IMR-90 (cell line): ENCODE results near the gene ZNF396. TPM values are rescaled to one million over a fixed set of nuclear protein-coding genes. Genes with fewer than 3 reads are reported as not detected.

Source experiments
- ATAC-seq: fragments of 200-7000 bp; cut with Tn5 transposase; 2 replicates; pipeline ENCODE4 v1.9.1; 2020; ENCODE audit warnings: low read depth, mild to moderate bottlenecking, moderate library complexity
- BruUV-seq: library from RNA; stranded (reverse); fragments of 400-500 nt; replicated peaks from 2 replicates; lab custom pipeline; 2021; lab: Mats Ljungman, UMichigan
- CTCF ChIA-PET: fragments of 300-600 bp; formaldehyde crosslinking; extraction: SDS; loops from one replicate; lab custom pipeline; 2021; ENCODE audit warnings: antibody characterized with exemption; lab: Yijun Ruan, JAX
- POLR2A ChIA-PET: fragments of 300-600 bp; sonication (Branson Sonifier 250); formaldehyde crosslinking; loops from one replicate; lab custom pipeline; 2022; ENCODE audit warnings: antibody characterized with exemption; ENCODE audit not compliant: unreplicated experiment; lab: Charles Lee
- DNase-seq: peaks from one replicate; pipeline ENCODE4 v3.0.0; 2013
- H2AFZ ChIP-seq: replicated peaks from 2 replicates; pipeline ENCODE3; 2013; ENCODE audit warnings: low read length, mild to moderate bottlenecking; ENCODE audit not compliant: poor library complexity
- H2AK5ac ChIP-seq: 2 replicates; pipeline ENCODE4 v1.6.1; 2013; ENCODE audit warnings: low read depth, low read length, inconsistent platforms
- H2AK9ac ChIP-seq: replicated peaks from 2 replicates; pipeline ENCODE3; 2013; ENCODE audit warnings: mild to moderate bottlenecking, low read depth, low read length, moderate library complexity; ENCODE audit not compliant: poor library complexity
- H2BK120ac ChIP-seq: 2 replicates; pipeline ENCODE4 v1.6.1; 2013; ENCODE audit warnings: low read depth, low read length, inconsistent platforms
- H2BK15ac ChIP-seq: 3 replicates; pipeline ENCODE4 v1.6.1; 2013; ENCODE audit warnings: low read depth, low read length, inconsistent platforms
- H2BK20ac ChIP-seq: 2 replicates; pipeline ENCODE4 v1.6.1; 2013; ENCODE audit warnings: low read depth, mild to moderate bottlenecking, inconsistent platforms, low read length, moderate library complexity
- H2BK5ac ChIP-seq: 2 replicates; pipeline ENCODE4 v1.6.1; 2013; ENCODE audit warnings: mild to moderate bottlenecking, low read depth, low read length, inconsistent platforms; ENCODE audit not compliant: poor library complexity, severe bottlenecking
- H3K14ac ChIP-seq: replicated peaks from 2 replicates; pipeline ENCODE4 v1.6.1; 2013; ENCODE audit warnings: low read depth, low read length, inconsistent platforms
- H3K18ac ChIP-seq: 2 replicates; pipeline ENCODE4 v1.6.1; 2013; ENCODE audit warnings: low read depth, low read length, control low read depth
- H3K23ac ChIP-seq: 2 replicates; pipeline ENCODE4 v1.6.1; 2013; ENCODE audit warnings: low read depth, low read length, inconsistent platforms
- H3K27ac ChIP-seq: 2 replicates; pipeline ENCODE4 v1.5.1; 2013; ENCODE audit warnings: mild to moderate bottlenecking, control low read depth, low read length; ENCODE audit not compliant: insufficient read depth
- H3K27me3 ChIP-seq: 2 replicates; pipeline ENCODE4 v1.6.1; 2013; ENCODE audit warnings: low read length; ENCODE audit not compliant: control insufficient read depth, insufficient read depth
- H3K36me3 ChIP-seq: 2 replicates; pipeline ENCODE4 v1.6.1; 2013; ENCODE audit warnings: low read length, mixed read lengths; ENCODE audit not compliant: control insufficient read depth, insufficient read depth
- H3K4ac ChIP-seq: 2 replicates; pipeline ENCODE4 v1.6.1; 2013; ENCODE audit warnings: low read depth, low read length, inconsistent platforms
- H3K4me1 ChIP-seq: 2 replicates; pipeline ENCODE4 v1.6.1; 2013; ENCODE audit warnings: low read length, mixed read lengths; ENCODE audit not compliant: control insufficient read depth, insufficient read depth
- H3K4me2 ChIP-seq: 2 replicates; pipeline ENCODE4 v1.6.1; 2013; ENCODE audit warnings: low read depth, mild to moderate bottlenecking, control low read depth, low read length, moderate library complexity
- H3K4me3 ChIP-seq: 2 replicates; pipeline ENCODE4 v1.5.1; 2013; ENCODE audit warnings: low read depth, mild to moderate bottlenecking, control low read depth, low read length, moderate library complexity; ENCODE audit not compliant: insufficient read depth
- H3K56ac ChIP-seq: 2 replicates; pipeline ENCODE4 v1.6.1; 2013; ENCODE audit warnings: low read length, inconsistent platforms; ENCODE audit not compliant: insufficient read depth; ENCODE audit errors: extremely low read depth
- H3K79me1 ChIP-seq, 2 experiments: 2 replicates each; pipeline ENCODE4 v1.6.1; 2013; ENCODE audit warnings: low read length in 2 of 2, inconsistent platforms in 1 of 2, low read depth in 1 of 2
- H3K9ac ChIP-seq: 2 replicates; pipeline ENCODE4 v1.6.1; 2013; ENCODE audit warnings: low read depth, low read length, control low read depth
- H3K9me1 ChIP-seq: 2 replicates; pipeline ENCODE4 v1.6.1; 2013; ENCODE audit warnings: low read length, inconsistent platforms; ENCODE audit not compliant: insufficient read depth
- H3K9me3 ChIP-seq: 2 replicates; pipeline ENCODE4 v1.6.1; 2013; ENCODE audit warnings: low read length; ENCODE audit not compliant: control insufficient read depth, insufficient read depth
- H4K20me1 ChIP-seq: 2 replicates; pipeline ENCODE4 v1.6.1; 2013; ENCODE audit warnings: low read length, inconsistent platforms; ENCODE audit not compliant: insufficient read depth
- H4K5ac ChIP-seq: 2 replicates; pipeline ENCODE4 v1.6.1; 2013; ENCODE audit warnings: mild to moderate bottlenecking, low read depth, low read length, control low read depth
- H4K8ac ChIP-seq, 2 experiments: 2 replicates each; pipeline ENCODE4 v1.6.1; 2013; ENCODE audit warnings: low read depth in 2 of 2, low read length in 2 of 2, control low read depth in 1 of 2, inconsistent platforms in 1 of 2
- H4K91ac ChIP-seq: 2 replicates; pipeline ENCODE4 v1.6.1; 2013; ENCODE audit warnings: low read depth, low read length, inconsistent platforms; ENCODE audit not compliant: insufficient read depth
- CEBPB ChIP-seq: IDR thresholded peaks from 2 replicates; pipeline ENCODE4 v1.6.1; 2012; ENCODE audit warnings: low read depth, low read length, improper control_type of control experiment
- CHD1 ChIP-seq: IDR thresholded peaks from 2 replicates; pipeline ENCODE4 v1.6.1; 2012; ENCODE audit warnings: low read depth, low read length, improper control_type of control experiment
- CTCF ChIP-seq: conservative IDR thresholded peaks from 2 replicates; pipeline ENCODE4 v1.5.1; 2012; ENCODE audit warnings: mild to moderate bottlenecking, low read depth, low read length, improper control_type of control experiment
- POLR2A ChIP-seq: IDR thresholded peaks from 2 replicates; pipeline ENCODE4 v1.6.1; 2012; ENCODE audit warnings: mild to moderate bottlenecking, low read depth, low read length
- RAD21 ChIP-seq: IDR thresholded peaks from 2 replicates; pipeline ENCODE4 v1.6.1; 2012; ENCODE audit warnings: low read length, improper control_type of control experiment
- SMC3 ChIP-seq: fragments of 150-350 bp; IDR thresholded peaks from 2 replicates; pipeline ENCODE4 v1.6.1; 2016; ENCODE audit warnings: low read depth, mild to moderate bottlenecking, antibody characterized with exemption, low read length, moderate library complexity
- WGBS, 2 experiments: methylation state at CpG; one replicate each; pipeline versions ENCODE4 v1.1.5 to v1.1.7; 2013; ENCODE audit warnings: missing lambda C conversion rate in 2 of 2; ENCODE audit not compliant: insufficient read length in 1 of 2; ENCODE audit errors: extremely low coverage in 2 of 2; 5-methylcytosine and 5-hydroxymethylcytosine counted together
- dilution Hi-C: fragments of 300-500 bp; cut with HindIII; formaldehyde crosslinking; loops from one replicate; pipeline ENCODE4 v1.14.3; 2018; ENCODE audit warnings: low sequenced_read_pairs; ENCODE audit not compliant: unreplicated experiment
- in situ Hi-C: fragments of 300-500 bp; cut with MboI; formaldehyde crosslinking; loops from 3 replicates; pipeline ENCODE4 v1.14.3; 2019; ENCODE audit warnings: low sequenced_read_pairs, inconsistent platforms, mixed read lengths
- intact Hi-C: fragments of 100-400 bp; cut with micrococcal nuclease; formaldehyde crosslinking; loops from 2 replicates; pipeline ENCODE4 v1.10.0; 2022
- polyA plus RNA-seq, 3 experiments: library from polyadenylated mRNA; depleted of rRNA; stranded (reverse); fragments of >200 nt; gene quantifications; 2 replicates each; pipeline ENCODE4 v1.2.3, GENCODE V29; 2012; ENCODE audit warnings: low replicate concordance in 1 of 3
- total RNA-seq: library from RNA; depleted of rRNA; stranded (reverse); fragments of >200 nt; gene quantifications from 2 replicates; pipeline ENCODE4 v1.2.3, GENCODE V29; 2012

Gene ZNF396
- total and polyA plus RNA-seq, 2 of the 4 experiments (the other 2 are of a cell fraction) = 0.26 to 0.54 TPM

GRCh38 chr18:35386600-35387100 lies 9.5 kb upstream of the ZNF396 start:
- Histone ChIP-seq H3K9me3 (peaks cover 3% of the 10 kb centered on the region), H4K8ac (no peak overlapping the region), H3K23ac (no peak overlapping the region), H3K18ac (no peak overlapping the region), H2BK15ac (no peak overlapping the region; the same call in 2 of the 3 replicates), H2AFZ (no peak overlapping the region), H3K27ac (no peak overlapping the region), H3K4me3 (no peak overlapping the region), H4K20me1 (no peaks in the 10 kb centered on the region), H2AK5ac (no peak overlapping the region), H3K4me1 (no peaks in the 10 kb centered on the region; the same call in 1 of the 2 replicates), H3K4me2 (no peak overlapping the region), H4K91ac (no peak overlapping the region), H2BK5ac (no peak overlapping the region), H4K5ac (no peak overlapping the region), H3K27me3 (peaks cover 5% of the 10 kb centered on the region), H3K4ac (no peak overlapping the region), H2BK120ac (no peak overlapping the region), H3K36me3 (no peaks in the 10 kb centered on the region), H3K14ac (no peak overlapping the region), H3K9me1 (no peaks in the 10 kb centered on the region; the same call in 1 of the 2 replicates), H2AK9ac (no peak overlapping the region), H3K56ac (no peak overlapping the region), H2BK20ac (no peak overlapping the region), H3K79me1 (no peaks in the 10 kb centered on the region), H3K9ac (no peak overlapping the region)
- no CpG with 5 or more reads among the region's 7 CpGs for WGBS, 2 experiments
- no TSS peak for BruUV-seq
- TF ChIP-seq SMC3 (peak; percentile 67), CEBPB (no peak), CHD1 (no peak), CTCF (peak; percentile 89), POLR2A (no peak), RAD21 (peak; percentile 74)
- in situ Hi-C loops (loop anchor here (25.0 kb wide), 1 partner anchor 576 kb away; the partner anchor contains the start of gene RMP24), intact Hi-C loops (loop anchor here (1.0 to 2.0 kb wide), 2 partner anchors 366 to 564 kb away; no protein-coding TSS in a partner anchor), dilution Hi-C loops (no loop called here)
- DNase-seq = peak; percentile 82
- peak; percentile 90 for ATAC-seq
- ChIA-PET CTCF (interaction anchor here (0.6 to 1.7 kb wide), 12 partner anchors 8 to 1381 kb away, joined by 3 to 19 read pairs (median 4); partner anchors contain the start of gene ZNF396), POLR2A (interaction anchor here (0.6 kb wide), 1 partner anchor 57 kb away, joined by 3 read pairs; no protein-coding TSS in a partner anchor)
